CD4-positive, alpha-beta T cell treated with Interleukin-2 at 100 ng/mL for 4 hours (primary cell): ENCODE results near the gene ERC2.

Experiments
- DNase-seq: peaks from one replicate; pipeline ENCODE4 v3.0.0-alpha.2; 2020; ENCODE audit warnings: low spot score

Gene ERC2

DNA sequence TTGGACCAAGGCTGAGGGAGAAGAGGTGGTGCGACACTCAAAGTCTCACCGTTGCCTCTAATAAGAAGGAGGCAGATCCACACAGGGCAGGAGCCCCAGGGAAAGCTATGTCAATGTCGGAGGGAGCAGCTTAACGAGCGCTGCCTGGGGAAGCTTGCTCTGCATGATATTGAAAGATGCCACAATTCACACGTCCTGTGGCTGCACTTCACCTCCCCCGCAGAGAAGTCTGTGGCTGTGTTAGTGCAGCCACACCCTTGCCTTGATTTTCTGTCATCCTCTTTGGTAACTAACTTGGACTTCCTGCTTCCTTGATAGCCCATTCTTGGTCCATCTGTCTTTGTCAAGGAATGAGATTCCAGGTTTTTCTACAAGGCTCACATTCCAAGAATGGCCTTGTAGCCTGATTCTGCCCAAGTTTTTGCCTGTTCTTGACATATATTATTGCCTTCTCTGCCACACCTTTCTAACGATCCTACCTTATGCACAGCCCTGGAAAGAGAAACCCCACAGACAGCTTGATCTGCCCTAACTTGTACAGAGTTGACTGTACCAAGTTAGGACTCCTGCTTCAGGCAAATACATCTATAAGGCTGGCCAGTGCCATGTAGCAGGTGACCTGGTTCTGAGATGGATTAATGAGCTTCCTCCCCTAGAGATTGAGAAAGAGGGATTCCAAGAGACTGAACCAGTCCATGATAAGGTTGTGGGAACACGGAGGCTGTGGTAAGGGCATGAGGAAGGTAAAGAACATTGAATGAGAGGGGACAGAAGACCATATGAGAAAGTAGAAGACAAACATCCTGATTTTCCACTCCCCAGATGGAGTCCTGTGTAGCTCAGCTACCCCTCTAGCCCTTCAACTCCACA, 828.1 kb downstream of the ERC2 start:
- no peak for DNase-seq

DNA sequence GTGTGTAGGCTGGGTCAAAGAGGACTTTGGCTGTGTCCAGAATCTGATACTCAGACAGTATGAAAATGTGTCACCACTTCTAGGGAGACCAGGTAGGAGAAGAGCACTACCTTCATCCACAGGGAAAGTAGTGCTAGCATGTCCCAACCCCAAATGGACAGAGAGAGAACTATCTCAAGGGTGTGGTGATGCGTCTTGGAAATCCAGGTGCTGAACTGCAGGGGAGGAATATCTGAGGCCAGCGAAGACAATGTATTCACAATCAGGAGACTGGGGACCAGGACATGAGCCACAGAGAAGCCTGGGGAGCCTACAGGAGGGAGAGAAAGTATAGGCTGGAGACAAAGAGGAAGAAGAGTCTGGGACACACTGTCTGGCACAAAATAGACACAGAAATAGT, 829.1 kb downstream of the ERC2 start:
- DNase-seq = no peak

DNA sequence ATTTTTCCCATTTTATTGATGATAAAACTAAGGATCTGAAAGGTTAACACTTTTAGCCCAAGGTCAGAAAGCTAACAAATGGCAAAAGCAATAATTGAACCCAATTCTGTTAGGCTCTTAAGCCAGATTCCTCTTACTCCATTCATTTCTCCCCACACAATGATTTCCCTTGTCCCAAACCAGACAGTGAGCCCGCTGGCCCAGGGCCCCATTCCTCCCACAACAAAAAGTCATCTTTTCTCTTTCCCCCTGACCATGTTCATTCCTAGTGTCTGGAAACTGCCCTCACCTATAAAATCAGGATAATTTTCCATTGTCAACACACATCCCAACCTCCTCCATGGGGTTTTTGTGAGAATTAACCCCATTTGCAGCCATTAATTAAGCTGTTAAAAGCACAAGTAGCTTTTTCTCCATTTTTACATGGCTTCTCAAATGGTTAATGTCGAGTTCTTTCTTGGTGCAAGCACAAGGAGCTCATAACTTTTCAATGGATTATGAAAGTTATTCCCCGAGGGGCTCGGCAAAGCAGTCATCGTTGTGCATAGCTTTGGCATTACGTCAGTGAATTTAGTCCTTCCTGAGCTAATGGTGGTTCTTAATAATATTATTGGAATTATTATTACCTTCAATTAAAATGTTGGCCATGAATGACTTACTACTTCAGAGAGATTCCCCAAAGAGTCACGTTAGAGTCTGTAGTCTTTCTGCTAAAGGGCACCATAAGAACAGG, 830.2 kb downstream of the ERC2 start:
- DNase-seq = no peak

DNA sequence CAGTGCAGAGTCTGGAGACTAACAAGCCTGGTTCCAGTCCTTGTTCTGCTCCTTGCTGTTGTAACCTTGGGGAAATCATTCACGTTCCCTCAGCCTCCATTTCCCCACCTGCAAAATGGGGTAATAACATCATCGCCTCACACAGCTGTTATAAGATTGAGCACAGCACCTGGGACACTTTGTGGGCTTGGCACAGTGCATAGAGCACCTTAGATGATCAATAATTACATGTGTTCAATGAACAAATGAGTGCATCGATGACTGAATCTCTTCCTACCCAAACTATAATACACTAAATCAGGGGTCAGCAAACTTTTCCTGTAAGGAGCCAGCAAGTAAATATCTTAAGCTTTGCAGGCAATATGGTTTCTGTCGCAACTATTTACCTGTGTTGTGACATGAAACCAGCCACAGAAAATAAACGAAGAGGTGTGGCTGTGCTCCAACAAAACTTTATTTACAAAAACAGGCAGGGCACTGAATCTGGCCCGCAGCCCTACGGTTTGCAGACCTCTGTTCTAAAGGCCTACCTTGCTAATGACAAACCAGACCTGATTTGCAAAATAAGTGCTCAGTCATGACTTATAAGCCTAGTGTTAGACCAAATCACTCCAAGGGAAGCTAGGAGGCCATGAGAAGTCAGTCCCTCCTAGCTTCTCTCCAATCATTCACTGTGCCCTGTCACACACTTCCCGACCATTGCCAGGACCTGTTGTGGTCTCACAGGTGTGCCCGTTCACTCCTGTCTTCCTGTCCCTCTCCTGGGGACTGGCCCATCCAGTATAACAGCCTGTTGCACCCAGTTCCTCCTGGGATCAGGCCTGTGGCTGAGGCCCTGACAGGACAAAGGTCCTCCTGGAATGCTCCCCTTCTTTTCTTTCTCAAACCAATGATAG, 831.7 kb downstream of the ERC2 start:
- DNase-seq = no peak

DNA sequence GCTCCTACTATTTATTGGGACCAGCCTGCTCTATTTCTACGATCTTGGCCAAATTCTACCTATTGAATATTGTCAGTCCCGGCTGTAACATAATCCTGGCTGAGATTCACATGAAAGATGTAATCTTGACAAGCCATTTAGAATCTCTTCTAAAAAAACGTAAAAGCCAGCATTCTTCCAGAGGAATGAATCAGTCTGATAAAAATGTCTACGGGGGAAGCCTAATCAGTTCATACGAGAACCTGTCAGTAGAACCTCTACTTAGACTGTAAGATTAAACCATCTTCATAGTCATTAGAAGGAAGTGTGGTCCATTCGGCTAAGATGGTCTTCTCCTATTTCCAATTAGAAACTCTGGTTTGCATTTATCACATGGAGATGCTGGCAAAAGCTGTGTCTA, 833.9 kb downstream of the ERC2 start:
- DNase-seq = no peak

DNA sequence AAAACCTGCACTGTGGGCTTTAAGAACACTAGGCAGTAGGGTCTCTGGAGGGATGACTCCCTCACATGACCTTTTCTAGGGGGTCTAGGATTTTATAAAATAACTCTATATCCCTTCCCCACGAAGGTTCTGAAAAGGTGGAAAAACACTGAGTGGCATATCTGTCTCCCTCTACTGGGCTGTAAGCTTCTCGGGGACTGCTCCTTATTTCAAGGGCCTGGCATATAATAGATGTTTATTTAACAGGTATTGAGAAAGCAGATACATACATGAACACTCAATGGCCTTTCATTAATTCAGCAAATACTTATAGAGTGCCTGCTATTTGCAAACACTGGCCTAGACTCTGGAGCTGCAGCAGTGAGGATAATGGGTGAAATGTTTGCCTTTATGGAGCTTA, 834.9 kb downstream of the ERC2 start:
- DNase-seq = no peak

DNA sequence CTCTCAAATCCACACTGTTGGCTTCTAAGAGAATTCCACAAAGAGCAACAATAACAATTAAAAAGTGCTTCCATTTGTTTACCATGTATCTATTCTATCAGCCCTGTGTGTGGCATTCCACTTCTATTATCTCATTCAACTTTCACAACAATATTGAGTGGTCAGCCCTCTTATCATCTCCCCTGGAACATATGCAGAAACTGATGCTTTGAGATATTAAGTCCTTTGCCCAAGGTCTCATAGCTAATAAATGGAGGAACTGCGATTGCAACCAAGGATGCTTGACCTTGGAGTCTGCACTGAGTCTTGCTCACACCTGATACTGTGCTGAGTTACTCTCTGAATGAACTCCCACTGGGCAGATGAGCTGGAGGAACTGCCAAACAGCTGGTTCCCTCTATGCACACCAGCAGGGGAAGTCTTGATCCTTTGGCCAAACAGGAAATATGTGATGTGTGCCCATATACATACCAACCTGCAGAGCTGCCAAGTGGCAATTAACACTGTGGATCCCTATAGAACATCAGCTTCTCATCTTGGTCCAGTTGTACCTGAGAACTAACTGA, 836.4 kb downstream of the ERC2 start:
- DNase-seq = no peak

DNA sequence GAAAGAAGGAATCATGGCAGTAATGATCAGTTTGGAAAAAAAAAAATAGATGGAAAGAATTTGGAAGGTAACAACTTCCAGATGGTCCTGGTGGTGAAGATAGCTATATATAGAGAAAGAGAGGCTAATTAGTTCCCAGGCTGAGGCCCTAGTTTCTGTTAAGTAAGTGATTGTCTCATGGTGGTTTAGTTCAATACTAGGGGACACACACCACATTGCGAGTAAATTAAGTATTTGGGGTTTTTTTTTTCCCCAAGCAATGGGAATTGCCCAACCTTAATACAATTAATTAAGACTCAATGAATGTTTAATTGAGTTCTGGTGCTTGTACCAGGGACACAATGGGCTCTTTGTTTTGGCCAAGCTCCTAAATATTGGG, 837.4 kb downstream of the ERC2 start:
- no peak for DNase-seq

DNA sequence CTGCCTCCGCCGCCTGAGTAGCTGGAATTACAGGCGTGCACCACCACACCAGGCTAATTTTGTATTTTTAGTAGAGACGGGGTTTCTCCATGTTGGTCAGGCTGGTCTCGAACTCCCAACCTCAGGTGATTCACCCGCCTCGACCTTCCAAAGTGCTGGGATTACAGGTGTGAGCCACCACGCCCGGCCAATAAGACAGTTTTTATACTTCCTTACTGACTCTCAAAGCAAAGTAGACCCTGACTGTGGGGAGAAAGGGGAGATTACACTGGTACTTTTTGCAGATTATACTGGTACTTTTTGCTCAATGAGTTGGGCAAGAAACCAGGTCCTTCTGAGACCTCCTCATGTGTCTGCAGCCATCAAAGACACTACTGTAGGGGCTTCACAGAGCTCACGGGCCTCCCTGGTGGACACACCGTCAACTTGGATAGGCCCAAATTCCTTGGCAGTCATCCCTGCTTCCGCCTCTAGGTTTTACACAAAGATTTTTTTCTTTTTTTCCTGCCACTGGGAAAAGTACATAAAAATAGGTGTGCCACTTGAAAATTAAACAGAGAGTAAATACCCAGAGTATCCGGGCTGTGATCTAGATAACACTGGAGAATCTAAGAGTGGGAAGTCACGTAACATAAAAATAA, 837.9 kb downstream of the ERC2 start:
- DNase-seq = no peak

DNA sequence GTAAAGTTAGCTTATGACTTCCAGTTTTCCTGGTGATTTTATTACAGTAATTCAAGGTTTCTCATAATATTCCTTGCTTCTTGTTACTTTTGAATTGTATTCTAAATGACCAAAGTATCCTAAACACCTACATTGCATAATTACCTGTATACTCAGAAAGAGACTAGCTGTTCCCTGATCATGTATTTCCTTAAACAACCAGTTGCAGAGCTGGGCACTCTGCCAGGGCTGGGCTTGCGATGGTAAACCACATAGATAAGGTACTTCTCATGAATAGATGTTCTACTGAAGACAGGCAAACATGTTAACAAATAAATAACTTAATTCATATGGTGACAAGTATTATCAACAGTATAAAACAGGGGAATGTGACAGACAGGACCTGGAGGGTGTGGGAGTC, 838.8 kb downstream of the ERC2 start:
- no peak for DNase-seq

DNA sequence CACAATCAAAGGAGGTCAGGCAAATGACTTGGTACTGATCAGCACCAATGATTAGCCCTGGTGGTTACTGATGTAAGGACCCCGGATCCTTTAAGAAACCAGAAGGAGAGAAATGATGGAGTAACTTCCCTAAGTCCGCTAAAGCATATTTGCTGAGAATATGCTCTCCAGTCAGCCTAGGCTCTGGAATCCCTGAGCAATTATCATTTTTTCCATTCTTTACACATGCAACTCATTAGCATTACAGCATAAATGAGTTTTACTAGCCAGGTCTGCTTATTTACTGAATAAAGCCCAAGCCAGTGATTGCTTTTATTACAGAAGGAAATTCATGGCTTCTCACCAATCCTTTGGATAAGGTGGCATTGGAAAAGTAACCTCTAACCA, 842.0 kb downstream of the ERC2 start:
- no peak for DNase-seq

DNA sequence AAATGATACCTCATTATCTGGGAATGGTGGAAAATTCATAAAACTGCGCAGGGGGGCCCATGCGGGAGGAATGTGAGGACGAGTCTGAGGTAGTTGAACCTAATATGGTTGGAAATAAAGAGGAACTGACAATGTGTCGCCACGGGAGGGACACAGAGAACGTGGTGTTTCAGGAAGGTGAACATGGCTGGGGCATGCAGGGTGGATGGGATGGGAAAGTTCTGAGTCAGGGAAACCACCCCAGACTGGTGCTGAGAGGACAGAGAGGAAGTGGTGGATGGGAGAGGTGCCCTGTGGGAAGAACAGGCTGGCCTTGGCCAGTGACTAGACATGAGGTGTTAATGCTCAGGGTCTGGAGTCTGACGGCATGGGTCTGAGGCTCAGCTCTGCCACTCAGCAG, 844.0 kb downstream of the ERC2 start:
- DNase-seq = no peak

DNA sequence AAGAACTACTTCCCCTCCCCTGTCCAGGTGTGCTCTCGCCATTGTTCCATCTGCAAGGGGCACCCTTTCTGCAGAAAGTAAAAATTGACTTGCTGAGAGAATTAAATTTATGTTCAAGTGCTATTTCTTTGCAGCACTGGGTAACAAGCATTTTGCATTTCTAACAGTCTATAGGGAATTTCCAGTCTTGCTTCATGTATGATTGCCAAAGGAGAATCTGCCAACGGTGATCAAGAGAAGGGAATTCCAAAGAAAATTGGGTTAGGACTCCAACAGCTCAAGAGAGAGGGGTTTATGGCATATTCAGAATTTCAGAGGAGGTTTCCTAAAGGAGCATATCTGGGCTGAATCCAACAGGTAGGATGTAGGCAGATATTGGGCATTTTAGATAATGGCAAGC, 844.5 kb downstream of the ERC2 start:
- no peak for DNase-seq

DNA sequence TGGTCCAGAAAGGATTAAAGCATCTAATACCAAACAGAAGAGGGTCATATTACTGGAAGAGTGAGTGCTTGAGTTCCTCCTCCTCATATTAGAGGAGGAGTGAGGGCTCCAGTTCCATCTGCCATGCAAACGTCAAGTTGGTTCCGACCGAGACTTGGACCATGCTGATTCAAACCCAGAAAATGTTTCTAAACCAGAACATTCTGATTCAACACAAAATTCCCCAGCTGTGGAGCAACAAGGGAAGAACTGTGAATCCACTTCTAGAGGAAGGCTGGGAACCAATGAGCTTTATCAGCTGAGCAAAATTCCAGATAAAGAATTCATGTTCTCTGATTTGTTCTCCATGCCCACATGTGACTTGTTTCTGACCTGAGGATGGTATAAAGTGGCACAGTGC, 845.5 kb downstream of the ERC2 start:
- no peak for DNase-seq

DNA sequence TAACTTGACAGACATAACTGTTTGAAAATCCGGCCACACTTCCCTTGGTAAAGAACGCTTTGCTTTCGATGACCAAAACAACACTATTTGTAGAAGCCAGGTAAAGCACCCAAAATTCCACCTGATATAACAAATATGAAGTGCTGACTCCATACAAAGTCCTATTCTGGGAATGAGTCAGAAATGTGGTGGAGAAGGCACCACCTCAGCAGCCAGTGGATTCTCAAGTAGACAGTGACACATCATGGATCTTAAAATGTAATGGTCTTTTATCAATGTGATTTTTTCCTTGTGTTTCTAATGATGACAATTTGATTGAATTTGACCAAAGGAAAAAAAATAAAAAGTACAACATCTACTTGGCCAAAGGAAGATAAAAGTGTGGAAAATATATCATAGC, 846.2 kb downstream of the ERC2 start:
- no peak for DNase-seq

DNA sequence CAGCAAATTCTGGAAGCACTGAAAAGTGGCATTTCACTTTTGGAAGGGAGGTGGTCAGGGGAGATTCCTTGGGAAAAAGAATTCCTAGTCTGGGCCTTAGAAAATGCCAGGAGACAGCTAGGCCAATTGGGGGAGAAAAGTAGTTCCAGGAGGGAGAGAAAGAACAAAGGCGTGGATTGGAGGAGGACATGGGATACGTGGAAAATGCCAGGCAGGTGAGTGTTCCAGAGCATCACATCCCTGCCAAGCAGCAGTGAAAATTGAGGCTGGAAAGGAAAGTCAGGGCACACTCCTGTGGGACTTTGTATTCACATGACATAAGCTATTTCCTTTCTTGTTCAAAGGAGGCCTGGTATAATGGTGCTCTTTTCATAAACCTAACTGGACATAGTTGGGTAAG, 846.6 kb downstream of the ERC2 start:
- no peak for DNase-seq

DNA sequence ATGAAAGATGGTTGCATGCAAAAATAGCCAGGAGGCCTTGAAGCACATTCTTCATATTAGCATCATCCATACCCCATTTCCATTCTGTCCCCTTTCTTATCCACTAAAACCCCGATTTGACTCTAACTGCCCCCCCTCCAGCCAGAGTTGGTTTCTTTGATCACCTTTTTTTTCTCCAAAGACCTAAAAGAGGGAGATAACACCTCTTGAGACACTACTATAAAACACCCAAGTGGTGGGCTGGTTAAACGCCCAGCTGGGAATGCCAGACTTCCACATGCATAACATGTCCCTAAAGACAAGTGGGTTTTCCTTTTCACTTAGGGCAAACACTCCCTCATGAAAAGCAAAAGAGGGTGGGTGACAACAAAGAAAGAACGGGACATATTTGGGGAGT, 847.2 kb downstream of the ERC2 start:
- no peak for DNase-seq

DNA sequence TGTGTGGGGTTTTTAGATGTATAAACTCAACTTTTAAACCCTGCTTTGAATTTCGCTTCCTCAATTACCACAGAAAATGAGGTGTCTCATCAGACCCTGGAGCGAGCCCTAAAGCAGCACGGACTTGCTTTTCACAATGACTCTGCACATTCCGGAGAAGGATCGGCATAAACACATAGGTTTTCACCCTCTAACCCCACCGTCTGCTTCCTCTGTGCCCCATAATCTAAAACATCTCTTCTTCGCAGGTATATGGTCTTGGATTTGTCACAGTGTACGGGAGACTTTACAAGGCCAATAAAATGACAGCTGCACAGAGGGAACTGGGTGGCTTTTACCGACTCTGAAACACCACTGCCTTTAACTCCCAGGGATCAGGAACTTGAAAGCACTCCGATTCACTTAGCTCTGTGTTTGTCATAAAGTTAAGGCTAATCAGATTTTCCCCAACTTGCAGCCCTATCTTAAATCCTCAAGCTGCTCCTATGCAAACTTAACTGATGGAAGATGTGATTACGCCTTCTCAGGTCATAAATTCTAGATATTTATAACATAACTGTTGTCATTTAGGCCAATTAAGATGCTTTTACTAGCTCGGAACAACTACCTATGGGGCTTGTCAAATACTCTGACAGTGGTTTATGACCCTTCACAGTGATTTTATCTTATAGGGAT, 847.8 kb downstream of the ERC2 start:
- no peak for DNase-seq

DNA sequence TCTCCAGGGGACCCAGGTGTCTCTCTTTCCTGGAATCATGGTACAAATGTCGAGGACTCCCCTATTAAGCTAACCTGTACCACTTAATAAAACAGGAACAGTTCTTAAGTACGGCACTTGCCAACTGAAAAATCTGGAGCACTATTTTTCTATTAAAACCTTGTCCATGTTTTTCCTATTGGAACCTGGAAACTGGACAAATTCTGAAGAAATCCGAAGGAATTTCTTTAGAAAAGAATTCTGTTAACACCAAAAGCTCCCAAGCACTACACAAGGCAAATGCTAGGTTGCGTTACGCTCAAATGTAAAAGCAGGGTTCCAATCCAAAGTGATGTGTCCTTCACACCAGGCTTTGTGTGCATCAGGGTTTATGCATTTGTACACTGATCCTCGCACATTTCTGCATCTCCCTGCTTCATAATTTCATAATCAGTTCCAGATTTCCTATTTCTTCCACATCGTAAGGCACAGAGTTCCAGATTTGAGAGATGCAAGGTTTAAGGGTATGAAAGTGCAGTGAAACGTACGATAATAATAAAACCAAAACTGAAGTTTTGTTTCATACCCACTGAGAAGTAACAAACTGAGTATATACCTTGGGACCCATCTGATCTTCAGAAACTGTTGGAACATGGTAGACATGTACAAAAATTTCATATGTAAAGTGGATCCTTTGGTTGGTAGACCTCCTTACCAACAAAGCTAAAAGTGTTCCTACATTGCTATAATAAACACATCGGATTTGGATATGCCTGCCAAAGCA, 849.0 kb downstream of the ERC2 start:
- DNase-seq = no peak

DNA sequence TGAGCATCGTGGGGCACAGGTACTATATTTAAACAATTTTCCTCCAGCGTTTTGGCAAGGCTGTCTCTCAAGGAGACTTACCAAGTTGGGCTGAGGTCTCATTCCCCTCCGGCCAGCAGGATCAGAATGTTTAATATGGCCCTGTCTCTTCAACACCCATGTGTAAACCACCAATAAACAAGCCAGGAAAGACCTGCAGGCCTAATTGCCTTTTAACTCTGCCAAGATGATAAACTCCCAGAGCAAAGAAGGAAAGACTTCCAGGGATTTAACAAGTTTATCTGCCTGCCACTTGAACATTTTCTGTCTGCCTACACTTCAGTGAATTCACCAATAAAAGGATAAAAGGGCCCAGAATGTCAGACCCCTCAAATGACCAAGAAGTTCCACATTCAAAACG, 850.9 kb downstream of the ERC2 start:
- no peak for DNase-seq

DNA sequence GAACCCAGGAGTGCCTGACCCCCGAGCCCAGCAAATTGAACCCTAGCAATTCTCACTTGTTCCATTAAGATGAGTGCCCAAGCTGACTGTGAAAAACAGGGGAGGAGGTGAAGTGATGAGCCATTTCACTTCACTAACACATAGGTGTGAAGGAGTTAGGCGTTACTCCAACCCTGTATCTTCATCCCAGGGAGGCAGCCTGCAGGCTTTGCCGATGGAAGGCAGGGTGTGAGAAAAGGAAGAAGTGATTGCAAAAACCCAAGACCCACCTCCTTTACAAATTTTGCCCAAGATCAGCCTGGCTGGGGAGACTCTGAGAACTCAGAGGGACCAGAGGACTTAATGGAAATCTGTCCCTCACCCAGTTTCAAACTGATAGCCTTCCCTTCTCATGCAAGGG, 851.5 kb downstream of the ERC2 start:
- DNase-seq = no peak
